ENCODE data around the gene CHAF1A. TPM values are rescaled to one million over a fixed set of nuclear protein-coding genes. Genes with fewer than 3 reads are reported as not detected.

The CHAF1A gene
- total RNA-seq, 1 experiment from 2014 or later = 38.1 TPM

DNA sequence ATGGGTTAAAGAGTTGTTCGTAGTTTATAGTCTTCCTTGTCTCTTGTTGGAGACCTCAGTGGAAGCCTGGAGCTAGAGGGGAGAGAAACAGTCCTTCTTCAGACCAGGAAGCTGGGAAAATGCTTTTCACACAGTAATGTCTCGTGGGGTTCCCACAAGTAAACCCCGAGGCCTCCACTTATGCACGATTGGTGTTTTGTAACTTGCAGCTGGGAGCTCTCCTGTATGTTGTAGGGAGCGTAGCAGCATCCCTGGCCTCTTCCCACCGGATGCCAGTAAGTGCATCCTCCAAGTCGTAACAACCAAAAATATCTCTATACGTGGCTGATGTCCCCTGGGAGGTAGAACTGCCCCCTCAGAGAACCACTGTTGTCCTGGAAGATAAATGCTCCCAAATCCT lies 3.5 kb downstream of the CHAF1A start:
- DNase-seq (ENCODE audit: low read depth) = no peak

GRCh38 chr19:4406626-4407025 lies 4.2 kb downstream of the CHAF1A start:
- DNase-seq (ENCODE audit: low read depth) = no peak

GRCh38 chr19:4409123-4409933 lies 6.9 kb downstream of the CHAF1A start:
- no peak for DNase-seq (ENCODE audit: low read depth)

DNA sequence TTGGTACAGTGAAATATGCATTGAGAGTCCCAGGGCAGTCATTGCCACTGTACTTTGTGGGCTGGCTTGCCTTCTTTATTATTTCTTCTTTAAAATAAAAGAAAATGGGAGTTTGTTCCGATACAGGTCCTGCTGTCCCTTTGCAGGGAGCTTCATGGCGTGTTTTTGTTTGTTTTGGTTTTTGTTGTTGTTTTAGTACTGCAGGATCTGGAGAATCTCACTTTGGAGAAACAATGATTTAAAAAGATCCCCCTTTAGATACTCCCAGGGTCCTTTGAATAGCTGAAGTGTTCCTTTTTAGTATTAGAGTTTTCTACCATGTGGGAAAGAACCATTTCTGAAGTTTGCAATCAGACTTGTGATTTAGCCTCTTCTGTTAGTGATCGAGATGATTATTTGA lies 11.1 kb downstream of the CHAF1A start:
- no peak for DNase-seq (ENCODE audit: low read depth)

DNA sequence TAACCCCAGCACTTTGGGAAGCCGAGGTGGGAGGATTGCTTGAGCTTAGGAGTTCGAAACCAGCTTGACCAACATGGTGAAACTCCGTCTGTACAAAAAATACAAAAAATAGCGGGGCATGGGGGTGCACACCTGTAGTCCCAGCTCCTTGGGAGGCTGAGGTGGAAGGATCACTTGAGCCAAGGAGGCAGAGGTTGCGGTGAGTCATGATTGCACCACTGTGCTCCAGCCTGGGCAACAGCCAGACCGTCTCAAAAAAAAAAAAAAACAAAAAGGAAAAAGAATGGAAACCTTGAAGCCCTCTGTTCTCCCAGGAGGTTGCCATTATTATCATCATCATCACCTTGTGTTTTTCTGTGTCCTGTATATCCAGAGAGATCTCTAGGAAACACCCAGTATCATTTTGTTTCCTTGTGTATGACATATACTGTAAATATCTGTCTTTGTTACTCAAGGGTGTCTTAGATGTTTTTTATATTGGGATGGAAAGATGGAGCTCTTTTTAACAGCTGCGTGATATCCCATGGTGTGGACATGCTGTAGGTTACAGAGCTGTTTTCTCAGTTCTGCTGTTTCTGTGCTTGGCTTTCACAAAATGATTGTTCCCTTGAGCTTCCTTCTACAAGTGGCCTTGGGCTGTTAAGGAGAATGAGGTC lies 11.8 kb downstream of the CHAF1A start:
- DNase-seq (ENCODE audit: low read depth) = peak; percentile 47

DNA sequence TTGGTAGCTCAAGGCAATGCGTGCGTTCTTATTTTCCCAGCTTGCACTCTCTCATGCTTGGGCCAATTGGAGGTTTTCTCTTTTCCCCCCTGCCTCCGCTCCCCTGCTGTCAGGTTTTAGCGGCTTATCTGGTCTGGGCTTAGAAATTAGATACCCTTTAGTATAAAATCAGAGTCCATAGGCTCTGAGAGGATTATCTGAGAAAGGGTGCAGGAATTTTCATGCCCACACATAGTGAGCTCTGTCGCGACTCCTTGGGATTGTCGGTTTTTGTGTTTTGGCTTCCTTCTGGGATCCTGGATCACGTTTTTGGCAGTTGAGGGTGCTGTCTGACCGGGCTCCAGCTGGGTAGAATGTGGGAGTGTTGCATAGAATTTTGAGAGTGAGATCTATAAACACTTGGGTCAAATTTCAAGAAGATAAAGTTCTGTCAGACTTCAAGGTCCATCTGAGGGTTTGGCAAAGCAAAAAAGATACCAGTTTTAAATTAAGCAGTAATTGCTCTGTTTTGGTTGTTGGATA lies 12.4 kb downstream of the CHAF1A start:
- DNase-seq (ENCODE audit: low read depth) = no peak

GRCh38 chr19:4415352-4415751 lies 12.9 kb downstream of the CHAF1A start:
- DNase-seq (ENCODE audit: low read depth) = no peak

DNA sequence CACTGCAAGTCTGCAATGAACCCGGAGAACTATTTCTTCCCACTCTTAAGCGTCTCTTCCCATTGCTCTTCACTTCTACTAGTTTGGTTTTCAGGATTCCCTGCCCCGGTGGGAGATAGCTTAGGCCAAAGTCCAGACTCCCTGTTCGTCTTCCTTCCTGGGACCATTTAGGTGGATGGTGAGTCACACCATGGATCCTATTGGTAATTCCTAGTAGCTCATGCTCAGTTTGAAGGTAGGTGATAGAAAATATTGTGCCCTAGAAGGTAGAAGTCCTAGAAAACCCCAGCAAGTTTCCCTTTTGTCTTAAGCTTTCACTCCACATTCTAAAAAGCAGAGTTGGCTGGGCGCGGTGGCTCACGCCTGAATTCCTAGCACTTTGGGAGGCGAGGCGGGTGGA lies 13.8 kb downstream of the CHAF1A start:
- no peak for DNase-seq (ENCODE audit: low read depth)

- no peak for DNase-seq (ENCODE audit: low read depth)
Measured at GRCh38 chr19:4423416-4424126, 21.1 kb downstream of the CHAF1A start.

DNA sequence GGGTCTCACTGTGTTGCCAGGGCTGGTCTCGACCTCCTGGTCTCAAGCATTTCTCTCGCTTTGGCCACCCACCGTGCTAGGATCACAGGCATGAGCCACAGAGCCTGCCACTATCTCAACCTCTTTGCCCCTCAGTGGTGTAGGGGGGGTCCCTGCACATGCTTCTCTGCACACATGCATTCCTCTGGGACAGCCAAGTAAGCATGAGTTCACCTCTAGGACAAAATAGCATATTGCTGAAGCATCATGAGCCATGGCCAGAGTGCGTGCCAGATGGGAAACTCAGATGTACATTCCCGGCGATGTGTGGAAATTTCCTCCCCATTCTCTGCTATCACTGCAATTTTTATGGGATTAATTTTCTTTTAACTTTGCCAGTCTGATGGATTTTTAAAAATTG lies 23.1 kb downstream of the CHAF1A start:
- DNase-seq (ENCODE audit: low read depth) = no peak

GRCh38 chr19:4428326-4428975 lies 26.0 kb downstream of the CHAF1A start:
- no peak for DNase-seq (ENCODE audit: low read depth)

DNA sequence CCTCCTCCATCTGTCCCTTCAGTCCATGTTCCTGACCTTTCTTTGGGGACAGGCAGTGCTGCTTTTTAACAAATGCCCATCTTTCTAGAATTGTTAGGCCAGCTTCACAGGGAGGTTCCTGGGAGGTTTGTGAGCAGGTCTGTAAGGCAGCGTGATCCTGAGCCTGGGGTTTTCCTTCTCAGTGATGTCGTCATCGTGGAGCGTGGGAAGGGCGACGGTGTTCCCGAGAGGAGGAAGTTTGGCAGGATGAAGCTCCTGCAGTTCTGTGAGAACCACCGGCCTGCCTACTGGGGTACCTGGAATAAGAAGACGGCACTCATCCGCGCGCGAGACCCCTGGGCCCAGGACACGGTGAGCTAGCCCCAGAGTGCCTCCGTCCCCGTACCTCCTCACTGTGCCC lies 26.8 kb downstream of the CHAF1A start:
- DNase-seq (ENCODE audit: low read depth) = no peak

DNA sequence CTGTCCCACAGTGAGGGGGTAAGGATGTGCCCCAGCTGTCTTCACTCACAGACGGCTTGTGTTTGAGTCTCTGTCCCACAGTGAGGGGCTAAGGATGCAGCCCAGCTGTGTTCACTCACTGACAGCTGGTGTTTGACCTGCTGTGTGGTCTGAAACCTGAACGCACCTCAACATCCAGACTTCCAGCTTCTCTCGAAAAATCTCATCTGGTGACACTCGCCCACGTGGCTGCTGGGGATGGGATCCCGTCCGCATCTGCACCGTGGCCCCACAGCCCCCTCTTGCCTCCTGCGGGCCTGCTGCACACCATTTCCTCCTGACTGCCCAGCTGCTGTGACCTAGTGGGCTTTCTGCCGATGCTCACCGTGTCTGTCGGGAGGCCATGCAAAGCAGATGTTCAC lies 27.3 kb downstream of the CHAF1A start:
- DNase-seq (ENCODE audit: low read depth) = no peak

DNA sequence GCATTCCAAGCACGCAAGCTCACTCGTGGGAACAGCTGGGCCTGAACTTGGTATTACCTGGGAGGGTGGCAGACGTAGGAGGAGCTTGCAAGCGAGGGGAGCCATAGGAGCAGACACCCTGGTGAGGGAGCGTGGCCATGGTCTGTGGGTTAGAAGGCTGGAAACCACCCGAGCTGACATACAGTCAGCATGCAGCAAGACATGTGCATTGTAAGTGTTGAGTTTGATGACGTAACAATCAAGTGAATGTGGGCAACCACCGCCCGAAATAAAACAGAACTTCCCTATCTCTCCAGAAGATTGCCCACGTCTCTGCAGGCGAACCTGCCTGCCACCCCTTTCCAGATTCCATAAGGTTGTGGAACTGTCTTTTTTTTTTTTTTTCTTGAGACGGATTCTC lies 28.3 kb downstream of the CHAF1A start:
- no peak for DNase-seq (ENCODE audit: low read depth)

GRCh38 chr19:4431296-4431695 lies 28.9 kb downstream of the CHAF1A start:
- no peak for DNase-seq (ENCODE audit: low read depth)

DNA sequence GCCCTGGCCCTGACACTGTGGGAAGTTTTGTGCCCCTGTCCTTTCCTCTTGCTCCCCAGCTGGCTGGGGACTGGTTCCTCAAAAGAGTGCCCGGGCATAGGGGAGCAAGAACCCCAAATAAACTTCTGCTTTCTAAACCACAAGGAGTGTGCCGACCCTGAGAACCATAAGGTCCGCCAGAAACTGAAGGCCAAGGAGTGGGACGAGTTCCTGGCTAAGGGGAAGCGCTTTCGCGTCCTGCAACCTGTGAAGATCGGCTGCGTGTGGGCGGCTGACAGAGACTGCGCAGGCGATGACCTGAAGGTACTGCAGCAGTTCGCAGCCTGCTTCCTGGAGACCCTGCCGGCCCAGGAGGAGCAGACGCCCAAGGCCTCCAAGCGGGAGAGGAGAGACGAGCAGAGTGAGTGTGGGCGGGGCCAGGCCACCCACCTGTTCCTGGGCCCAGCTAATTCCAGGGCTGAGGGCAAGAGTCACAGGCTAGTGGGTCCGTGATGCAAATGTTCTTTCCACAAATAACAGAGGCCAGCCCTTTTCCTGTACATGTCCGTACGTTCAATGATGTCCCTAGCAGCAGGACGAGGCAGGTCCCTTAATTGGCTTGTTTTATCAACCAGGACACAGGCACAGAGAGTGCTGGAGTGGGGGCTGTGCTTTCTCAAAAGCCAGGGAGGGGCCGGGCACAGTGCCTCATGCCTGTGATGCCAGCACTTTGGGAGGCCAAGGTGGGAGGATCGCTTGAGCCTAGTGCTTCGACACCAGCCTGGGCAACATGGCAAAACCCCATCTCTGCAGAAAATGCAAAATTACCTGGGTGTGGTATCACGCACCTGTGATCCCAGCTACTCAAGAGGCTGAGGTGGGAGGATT lies 29.6 kb downstream of the CHAF1A start:
- no peak for DNase-seq (ENCODE audit: low read depth)

DNA sequence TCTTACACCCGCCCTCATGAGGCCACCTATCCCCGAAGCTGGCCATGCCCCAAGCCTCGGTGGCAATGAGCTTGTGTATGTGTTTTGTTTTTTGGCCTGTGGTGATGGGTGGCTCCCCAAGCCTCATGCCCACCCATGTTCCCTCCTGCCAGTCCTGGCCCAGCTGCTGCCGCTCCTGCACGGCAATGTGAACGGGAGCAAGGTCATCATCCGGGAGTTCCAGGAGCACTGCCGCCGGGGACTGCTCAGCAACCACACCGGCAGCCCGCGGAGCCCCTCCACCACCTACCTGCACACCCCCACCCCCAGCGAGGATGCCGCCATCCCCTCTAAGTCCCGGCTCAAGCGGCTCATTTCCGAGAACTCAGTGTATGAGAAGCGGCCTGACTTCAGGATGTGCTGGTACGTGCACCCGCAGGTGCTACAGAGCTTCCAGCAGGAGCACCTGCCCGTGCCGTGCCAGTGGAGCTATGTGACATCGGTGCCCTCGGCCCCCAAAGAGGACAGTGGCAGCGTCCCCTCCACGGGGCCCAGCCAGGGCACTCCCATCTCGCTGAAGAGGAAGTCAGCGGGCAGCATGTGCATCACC lies 30.6 kb downstream of the CHAF1A start:
- DNase-seq (ENCODE audit: low read depth) = no peak

- DNase-seq (ENCODE audit: low read depth) = no peak
Measured at GRCh38 chr19:4434391-4434790, 32.0 kb downstream of the CHAF1A start.

GRCh38 chr19:4436231-4436630 lies 33.8 kb downstream of the CHAF1A start:
- DNase-seq (ENCODE audit: low read depth) = no peak

GRCh38 chr19:4437103-4437502 lies 34.7 kb downstream of the CHAF1A start:
- no peak for DNase-seq (ENCODE audit: low read depth)

DNA sequence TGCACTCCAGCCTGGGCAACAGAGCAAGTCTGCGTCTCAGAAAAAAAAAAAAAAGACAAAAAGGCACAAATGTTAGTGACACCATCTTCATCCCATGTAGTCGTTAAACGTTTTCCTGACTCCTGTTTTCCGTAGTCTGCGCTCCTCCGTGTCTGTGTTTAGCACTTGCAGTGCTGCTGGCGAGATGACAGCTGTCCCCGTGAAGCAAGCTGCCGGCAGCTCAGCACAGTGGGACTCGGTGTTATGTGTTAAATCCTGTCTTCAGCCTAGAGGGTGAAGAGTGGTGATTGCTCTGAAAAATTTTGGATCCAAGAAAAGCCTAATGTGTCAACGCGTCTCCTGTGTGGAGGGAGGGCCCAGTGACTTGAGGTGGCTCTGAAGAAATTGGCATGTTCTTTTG lies 36.8 kb downstream of the CHAF1A start:
- no peak for DNase-seq (ENCODE audit: low read depth)

All from M059J (cell line).